HG03103 (cell line): ENCODE data around the gene NINJ1.

Experiments
- ATAC-seq: cut with Tn5 transposase; IDR thresholded peaks from one replicate; pipeline ENCODE4 v1.9.1; 2021; ENCODE audit warnings: low read depth; ENCODE audit not compliant: unreplicated experiment

Gene NINJ1

DNA sequence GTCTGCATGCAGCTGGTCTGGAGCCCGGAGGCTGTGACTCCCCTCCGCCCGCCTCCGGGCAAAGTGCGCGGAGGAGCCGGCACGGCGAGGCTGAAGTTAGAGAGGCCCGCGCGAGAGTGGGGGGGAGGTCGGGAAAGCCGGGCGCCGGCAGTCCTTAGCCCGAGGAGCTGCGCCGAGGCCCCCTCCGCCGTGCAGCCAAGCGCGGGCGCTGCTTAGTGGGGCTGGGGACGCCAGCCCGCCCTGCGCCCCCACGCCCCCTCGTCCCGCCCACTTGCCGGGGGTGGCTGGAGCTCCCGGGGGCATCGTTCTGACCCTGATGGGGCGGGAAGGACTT, 403 bp downstream of the NINJ1 start:
- peak; percentile 37 for ATAC-seq

DNA sequence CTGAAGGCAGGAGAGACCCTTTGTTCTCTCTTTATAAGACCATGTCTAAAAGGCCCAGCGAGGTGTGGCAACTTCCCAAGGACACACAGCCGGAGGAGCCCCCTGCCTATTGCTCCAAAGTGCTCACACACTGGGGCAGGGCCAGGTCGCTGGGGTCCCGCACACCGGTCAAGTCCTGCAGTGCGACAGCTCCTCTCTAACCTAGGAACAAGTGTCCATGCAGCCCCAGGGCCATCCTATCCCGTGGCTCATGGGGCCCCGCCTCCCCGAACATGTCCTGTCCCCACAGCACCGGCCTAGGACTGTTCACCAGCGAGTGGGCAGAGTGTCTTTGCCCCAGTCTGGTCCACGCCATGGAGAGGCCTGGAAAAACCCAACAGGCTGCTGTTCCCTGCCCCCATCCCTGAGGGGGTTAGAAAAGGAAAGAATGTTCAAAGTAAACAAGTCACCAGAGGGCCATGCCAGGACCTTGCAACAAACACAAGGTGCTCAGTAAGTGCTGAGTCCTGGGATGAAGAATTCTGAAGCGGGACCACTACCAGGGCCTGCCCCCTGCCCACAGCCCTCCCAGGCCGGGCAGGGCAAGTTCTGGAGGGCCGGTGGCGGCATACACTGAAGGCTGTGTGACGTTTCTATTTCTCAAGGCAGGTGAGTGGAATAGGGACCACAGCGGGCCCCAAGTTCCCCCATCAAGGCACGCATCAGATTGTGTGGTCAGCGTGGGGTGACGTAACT, 938 bp downstream of the NINJ1 start:
- no peak for ATAC-seq

DNA sequence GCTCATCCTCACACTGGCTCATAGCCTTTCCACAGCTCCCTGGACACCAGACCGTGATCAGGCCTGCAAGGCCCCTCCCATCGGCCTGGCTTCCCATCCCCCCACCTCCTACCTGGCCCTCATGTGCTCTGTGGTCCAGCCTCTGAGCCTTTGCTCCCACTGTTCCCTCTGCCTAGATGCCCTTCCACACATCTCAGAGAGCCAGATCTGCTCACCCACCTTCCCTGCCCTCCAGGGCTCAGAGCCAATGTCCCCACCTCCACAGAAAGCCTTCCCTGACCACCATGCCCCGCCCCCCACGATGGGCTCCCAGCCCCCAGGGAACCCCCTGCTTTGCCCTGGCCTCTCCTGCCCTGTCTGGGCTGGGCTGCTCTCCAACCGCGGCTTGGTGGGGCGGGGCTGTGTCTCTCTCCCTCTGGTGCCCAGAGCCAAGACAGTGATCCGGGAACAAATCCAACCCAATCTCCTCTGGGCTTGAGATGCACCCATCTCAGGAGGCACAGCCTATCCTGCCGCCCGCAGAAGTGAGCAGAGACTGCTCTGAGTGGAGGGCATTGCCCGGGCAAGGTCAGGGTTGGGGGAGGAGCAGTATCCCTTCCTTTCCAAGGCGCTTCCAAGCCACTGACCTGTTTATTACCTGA, 1.6 kb downstream of the NINJ1 start:
- ATAC-seq = no peak

DNA sequence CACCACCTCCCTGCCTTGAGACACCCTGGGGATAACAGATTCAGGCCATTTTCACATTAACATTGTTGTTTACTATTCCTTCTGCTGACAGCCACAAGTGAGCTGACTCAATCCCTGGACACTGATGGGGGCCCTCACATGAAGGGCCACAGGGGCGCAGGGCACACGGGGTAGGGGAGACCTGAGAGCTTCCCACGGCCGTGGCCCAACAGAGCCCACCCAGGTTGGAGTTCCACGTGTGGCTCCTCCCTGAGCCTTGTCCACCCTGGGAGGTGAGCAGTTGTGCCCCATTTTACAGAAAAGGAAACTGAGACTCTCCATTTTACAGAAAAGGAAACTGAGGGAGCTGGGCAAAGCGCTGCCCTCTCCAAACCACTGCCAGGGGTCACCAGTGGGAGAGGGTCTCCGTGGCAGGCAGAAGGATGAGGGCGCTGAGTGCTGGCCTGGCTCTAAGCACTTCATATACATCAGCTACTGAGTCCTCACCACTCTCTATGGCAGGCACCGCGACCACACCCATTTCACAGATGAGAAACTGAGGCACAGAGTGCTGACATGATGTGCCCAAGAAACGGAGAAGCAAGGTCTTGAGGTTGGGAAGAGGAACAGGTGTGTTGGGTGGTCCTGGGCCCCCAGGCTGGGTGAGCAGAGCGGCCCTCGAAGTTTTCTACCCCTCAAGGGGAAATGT, 2.3 kb downstream of the NINJ1 start:
- no peak for ATAC-seq

DNA sequence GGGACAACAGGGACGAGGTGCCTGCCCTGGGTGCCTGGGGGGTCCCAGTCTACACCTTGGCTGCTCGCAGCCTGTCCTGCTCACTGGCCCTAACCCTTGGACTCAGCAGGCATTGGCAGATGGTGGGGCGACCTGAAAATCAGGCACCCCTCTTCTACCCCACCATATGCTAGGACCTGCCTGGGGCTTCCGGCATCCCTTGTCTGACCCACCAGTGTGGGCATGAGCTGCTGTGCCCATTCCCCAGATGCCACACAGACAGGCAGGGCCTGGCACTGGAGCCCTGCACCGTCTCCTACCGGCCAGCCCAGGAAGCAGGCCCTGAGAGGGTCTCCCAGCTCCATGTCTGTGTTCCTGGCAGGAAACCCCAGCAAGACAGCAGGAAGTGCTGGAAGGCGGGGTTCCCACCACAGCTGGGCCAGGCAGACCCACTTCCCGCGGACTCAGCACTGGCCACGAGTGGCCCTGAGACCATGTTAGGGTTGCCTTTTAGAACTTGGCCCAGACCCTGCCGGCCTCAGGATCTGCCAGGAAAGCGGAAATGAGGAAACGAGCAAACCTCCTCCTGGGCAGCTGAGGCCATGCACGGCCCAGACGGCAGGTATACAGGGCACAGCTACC, 3.1 kb downstream of the NINJ1 start:
- ATAC-seq = no peak

DNA sequence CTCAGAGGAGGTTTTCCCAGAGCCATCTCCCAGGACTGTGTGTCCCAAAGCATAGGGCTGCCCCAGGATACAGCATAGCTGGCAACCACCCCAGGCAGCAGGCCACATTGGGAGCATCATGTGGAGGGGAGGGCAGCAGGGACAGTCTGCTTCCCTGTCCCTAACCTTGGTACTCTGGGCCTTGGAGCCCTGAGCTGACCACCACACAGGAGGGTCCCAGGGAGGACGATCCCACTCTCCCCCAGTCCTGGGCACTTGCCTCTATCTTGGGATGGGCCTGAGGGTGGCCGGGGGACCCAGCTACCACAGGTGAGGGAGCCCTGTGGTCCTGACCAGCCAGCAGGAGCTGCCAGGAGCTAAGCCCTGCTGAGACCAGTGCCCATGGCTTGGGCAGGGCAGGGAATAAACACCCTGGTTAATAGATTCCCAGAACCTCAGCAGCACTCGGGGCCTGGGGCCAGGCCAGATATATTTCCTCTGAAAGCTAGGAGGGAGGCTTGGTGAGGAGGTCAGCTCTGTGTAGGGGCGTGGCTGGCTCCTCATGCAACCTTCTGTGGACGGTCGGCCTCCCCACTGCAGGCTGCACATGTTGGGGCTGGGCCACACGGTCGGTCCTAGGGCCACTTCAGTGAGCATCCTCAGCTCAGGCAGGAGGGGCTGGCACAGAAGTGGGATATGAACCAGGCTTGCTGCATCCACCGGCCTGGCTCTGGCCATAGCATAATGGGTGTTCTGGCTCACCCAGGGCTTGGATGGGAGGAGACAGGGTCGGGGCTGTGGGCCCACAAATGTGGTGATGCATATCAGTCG, 4.2 kb downstream of the NINJ1 start:
- ATAC-seq = no peak

DNA sequence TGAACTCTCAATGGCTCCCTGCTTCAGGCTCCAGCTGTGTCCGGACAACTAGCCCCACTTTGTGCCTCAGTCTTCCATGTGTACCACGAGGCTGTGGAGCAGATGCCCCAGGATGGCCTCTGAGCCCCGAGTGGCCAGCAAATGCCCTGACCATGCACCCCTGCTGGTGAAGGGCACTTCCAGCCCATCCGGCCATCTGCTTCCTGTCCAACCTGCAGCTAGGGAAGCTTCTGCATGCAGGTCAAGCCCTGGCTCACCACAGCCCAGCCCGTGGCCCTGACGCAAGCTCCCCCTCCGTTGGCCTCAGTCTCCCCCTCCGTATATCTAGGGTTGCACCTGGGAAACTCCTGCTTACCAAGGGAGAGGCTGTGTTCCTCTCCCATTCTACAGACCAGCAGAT, 4.8 kb downstream of the NINJ1 start:
- ATAC-seq = no peak

DNA sequence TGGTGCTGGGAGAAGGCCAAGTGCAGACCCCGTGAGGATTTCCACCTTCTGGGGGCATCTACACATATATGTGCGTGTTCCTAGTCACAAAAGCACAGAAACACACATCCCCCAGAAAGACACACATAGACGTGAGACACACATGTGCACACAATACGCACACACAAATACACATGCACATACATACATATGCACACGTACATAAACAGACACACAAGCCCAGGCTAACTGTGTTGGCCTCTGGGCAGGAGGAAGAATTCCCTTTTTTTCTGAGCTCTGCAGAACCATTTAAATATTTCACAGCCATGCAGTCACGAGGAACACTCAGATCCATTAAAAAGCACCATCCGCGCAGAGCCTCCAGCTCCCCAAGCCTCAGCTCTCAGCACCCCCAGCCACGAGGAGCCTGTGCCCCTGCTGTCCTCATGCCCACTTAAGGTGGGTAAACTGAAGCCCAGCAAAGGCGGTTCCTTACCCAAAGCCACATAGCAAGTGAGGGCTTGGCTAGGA, 5.3 kb downstream of the NINJ1 start:
- ATAC-seq = no peak

DNA sequence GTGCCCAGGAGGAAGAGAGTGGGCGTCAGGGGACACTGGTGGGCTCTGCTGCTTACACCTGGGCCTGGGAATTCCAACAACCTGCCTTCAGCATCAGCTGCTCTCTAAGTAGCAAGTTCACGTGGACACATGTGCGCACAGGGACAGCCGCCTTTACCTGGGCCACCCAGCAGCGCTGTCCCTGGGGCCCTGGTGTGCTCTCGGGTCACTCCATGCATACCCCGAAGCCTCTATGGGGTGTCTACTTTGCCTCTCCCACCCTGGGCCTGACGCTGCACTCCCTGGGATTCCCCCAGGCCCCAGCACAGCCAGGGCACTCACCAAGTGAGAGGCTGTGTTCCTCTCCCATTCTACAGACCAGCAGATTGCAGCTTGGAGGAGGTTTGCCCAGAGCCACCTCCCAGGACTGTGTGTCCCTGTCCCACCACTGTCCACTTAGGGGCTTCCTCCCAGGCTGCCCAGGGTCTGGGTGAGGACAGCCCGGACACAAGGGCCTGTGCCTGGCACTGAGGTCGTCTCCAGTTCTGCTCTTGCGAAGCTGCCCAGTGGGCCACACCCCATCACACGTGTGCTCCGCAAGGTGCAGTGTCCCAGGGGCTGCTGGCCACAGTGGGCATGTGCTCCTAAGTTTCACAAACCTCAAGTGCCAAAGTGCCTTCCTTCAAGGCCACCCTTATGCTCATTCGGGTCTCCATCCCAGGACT, 5.9 kb downstream of the NINJ1 start:
- ATAC-seq = no peak

DNA sequence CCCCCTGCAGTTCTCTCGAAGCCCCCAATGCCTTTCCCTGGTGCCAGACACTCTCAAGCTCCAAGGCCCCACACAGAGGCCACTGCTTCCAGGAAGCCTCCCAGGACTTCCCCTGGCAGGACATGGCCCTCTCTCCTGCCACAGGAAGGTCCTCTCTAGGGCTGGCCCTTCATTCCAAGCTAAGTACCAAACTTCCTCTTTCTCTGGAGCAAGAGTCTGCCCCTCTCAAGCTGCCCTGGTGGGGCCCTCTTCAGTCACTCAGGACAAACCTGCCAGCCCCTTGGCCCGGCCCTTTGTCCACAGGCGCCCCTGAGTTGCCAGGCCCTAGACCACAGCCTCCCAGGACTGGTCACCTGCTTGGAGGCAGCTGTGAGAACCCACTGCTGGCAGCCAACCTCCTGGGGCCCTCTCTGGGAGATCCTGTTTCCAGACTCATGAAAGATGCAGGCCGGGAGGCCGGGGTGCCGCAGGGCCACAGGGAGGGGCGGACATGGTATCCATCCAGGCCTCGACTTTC, 6.6 kb downstream of the NINJ1 start:
- ATAC-seq = no peak

DNA sequence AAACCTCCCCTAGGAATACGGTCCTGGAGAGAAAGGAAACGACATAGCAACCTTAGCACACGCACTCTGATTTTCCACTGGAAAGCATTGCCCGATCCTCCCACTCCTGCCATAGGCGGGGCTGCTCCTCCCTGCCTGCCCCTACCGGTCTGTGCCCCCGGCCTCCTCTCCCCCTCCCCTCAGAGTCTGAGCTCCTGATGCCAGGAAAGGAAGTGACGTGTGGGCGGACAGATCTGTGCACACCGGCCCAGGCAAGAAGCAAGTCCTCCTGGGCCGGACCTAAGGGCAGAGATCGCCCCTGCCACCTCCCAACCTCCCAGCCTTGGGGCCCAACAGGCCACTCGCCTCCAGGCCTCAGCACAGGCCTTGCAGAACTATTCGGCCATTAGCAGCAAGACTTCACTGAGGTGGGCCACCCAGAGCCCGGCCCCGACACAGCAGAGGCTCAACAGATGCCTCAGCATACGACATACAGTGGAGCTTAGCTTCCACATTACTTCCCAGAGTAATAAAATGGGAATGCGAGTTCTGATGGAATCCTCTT, 7.2 kb downstream of the NINJ1 start:
- ATAC-seq = no peak

DNA sequence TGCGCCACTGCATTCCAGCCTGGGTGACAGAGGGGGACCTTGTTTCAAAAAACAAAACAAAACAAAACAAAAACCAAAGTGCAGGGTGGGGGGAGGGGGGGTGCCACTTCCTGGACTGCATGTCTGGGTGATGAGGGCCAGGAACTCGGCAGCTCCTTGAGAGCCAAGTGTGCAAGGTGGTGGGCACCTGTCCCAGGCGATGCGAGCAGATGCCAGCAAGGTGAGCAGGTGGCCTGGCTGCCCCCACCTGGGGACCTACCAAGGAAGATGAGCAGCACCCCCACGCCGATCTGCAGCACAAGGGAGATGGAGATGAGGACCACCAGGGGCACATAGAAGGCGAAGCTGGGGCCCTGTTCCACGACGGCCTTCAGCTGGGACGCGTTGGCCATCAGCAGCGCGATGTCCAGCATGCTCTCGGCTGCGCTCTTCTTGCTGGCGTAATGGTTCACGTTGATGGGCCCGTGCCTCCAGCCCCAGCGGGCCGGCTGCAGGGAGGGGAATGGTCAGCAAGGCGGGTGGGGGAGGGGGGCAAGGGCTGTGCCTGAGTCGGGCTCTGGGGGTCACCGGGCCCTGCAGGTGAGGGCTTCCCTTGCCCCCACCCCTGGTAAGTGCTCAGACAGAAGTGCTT, 7.8 kb downstream of the NINJ1 start:
- no peak for ATAC-seq

DNA sequence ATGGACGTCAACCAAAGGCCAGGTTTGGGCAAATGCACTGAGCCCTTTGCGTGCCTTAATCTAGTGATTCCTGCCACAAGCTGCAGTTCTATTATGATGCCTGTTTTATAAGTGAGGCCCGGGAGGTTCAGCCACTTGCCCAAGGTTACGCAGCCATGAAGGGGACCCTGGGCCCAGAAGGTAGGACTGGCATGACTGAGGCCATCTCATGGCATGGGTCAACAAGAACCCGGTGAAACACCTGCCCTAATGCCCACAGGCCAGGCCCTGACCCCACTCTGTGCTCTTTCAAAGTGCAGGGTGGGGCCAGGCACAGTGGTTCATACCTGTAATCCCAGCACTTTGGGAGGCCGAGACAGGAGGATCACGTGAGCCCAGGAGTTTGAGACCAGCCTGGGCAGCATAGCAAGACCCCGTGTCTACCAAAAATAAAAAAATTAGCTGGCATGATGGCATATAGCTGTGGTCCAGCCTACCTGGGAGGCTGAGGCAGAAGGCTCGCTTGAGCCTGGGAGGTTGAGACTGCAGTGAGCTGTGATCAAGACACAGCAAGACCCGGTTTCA, 8.6 kb downstream of the NINJ1 start:
- no peak for ATAC-seq

DNA sequence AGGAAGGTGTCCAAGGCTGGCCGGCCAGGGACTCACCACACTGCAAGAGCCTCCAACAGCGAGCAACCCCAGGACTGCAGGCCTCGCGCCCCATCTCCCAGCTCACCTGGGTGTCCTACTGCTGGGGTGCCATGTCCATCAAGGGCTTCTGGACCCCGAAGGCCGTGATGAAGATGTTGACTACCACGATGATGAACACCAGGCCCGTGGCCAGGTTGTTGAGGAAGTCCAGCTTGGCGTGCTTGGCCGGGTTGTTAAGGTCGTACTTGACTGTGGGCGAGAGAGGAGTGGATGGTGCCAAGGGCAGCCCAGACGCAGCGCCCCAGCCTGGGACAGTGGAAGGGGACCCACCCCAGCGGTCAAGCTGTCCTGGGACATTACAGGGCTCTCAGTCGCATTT, 9.3 kb downstream of the NINJ1 start:
- no peak for ATAC-seq

DNA sequence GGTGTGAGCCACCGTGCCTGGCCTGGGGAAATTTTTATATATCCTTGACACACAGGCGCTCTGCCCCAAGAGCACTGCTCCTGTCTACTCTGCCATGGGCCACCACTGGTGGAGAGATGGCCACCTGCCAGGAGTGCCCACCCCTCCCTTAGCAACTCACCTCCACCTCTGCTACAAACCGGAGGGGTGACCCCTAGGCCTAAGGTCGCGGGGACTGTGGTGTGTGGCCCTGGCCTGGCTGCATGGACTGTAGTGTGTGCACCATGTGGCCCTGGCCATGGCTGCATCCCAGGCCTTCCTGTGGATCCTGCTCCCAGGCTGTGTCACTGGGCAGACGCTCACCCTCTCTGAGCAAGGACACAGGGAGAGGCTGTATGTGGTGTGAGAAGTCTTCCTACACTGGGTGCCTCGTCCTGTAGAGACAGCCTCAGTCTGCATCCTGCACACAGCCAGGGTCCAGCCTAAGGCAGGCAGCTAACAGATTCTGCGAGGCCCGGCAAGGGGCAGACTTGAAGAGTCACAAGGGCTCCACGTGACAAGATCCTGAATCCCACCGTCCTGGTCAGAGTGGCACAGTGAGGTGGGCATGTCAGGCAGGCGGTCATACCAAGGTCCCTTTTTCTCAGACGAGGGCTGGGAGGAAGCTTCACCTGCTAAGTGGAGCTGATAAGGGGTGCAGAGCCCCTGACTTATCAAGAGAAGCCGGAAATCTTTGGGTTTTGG, 10.3 kb downstream of the NINJ1 start:
- ATAC-seq = no peak

DNA sequence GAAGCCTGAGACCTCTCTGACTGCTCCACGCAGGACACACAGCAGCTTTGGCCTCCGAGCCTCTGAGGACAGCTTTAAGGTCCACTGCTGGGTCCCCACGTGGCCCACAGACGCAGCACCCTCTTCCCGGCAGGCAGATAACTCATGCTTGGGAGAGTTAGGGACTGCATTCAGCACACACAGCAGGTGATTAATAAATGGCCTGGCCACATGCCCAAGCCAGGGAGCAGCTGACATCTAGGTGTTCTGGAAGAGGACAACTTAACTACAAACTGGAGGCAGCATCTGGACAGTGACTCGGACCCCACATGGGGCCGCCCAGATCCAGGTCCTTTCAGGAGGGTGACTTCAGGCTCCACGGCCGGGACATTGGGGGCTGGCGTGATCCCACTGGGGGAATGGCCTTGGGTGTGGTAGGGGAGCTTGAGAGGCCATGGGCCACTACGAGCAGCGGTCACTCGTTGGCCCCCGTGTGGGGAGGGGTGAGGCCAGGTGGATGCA, 11.3 kb downstream of the NINJ1 start:
- ATAC-seq = no peak

DNA sequence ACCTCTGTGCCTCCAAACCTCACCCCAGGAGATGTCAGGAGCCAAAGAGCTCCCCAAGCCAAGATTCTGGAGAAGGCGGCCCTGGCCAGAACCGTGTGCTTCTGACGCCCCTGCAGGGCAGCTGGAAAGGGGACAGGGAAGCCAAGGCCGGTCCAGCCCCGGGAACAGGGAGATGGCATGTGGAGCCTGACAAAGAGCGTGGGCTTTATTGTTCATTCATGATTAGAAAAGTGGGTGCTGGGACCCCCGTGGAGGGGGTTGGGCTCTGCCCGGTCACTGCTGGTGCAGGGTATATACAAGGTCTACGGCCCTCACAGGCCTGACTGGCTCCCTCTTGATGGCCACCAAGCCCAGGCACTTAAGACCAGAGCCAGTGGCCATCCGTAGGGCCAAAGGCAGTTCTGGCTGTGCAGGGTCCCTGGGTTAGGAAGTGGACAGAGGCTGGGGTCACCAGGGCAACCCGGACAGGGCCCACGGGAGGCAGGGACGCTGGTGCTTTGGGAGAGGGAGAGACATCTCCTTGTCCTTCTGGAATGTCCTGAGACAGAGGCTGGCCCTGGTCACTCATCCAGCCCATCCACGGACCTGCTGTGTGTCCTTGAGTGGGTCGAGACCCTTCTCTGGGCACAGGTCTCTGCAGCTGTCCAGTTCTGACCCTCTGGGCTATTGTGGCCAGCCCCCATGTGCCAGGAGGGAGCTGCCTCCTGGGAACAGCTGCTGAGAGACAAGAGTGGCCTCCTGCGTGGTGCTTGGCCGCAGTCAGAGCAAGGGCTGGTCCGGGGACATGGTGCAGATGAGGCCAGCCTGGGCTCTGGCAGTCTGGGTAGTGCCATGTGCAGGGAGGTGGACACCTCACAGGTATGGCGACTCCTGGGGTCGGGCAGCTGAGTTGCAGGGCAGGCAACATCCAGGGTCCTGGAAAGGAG, 12.5 kb downstream of the NINJ1 start:
- no peak for ATAC-seq
